ENCODE data around the gene PARP6.

Gene PARP6

DNA sequence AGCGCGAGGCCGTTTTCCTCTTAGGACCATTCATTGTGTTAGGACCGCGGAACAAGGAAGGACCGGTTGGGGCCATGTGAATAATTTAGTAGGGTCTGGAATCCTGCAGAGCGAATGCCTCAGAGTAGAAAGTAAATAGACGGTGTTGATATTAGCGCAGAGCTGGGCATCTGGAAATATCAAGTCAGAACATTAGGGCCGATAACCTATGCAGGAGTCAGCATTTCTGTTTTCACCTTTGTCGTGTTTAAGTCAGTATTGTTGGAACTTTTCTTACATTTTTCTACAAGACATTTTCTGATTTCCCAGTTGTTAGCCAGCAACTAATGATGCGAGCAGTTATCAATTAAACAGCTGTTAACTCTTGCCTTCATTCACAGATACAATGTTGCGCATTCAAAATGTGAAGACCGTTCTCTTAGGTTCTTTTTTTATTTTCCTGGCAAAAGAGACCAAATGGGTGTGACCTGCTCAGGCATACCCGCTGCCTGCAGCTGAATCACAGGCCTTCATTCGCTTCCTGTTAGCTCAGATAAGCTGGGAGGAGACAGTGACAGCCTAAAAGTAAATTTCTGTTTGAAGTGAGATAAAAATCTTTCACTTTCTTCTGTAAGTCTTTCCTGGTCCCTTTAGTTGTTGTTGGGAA lies 40.4 kb downstream of the PARP6 start:
- DNase-seq (ENCODE audit: low read depth in 2 of 2), result peak in 1 of 2 donors; percentile 16

DNA sequence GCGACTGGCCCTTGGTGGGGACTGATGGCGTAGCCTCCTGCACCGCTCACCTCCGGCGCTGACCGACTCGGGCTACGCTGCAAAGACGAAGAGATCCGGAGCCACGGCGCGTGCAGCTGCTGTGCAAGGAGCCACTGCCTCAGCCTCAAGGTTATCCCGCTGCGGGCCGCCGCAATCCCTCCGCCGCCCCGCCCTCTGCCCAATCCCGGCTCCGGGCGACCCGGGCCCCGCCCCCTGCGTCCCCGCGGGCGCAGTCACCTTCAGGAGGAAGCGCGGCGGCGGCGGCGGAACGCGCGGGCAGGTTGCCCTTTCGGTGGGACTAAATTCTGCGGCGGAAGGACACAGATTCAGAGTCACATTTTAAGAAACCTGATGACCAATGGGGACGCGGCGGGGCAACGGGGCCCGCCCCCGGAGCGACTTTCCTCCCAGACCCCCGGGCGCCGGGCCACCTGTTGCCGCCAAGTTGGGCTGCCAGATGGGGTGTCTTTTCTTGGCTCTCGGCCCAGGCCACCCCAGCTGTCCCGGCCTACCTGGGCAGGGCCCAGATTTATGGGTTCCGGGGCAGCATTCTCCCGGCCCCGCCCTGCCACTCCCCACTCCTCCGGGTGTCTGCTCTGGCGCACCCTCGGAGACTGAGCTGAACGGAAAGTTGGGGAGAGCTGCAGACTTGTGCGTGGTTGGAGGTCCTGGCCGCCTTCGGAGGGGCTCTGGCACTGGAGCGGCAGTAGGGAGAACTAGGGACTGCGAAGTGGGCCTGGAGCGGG lies 41.1 kb downstream of the PARP6 start, which contains the start of gene PKM:
PKM (minus strand) TSS at position 125 of the 767 bp plus-strand sequence. CDS start 12,093 bp downstream, outside the sequence.
- peak; percentile 73 to 79 for DNase-seq (ENCODE audit: low read depth in 2 of 2)

DNA sequence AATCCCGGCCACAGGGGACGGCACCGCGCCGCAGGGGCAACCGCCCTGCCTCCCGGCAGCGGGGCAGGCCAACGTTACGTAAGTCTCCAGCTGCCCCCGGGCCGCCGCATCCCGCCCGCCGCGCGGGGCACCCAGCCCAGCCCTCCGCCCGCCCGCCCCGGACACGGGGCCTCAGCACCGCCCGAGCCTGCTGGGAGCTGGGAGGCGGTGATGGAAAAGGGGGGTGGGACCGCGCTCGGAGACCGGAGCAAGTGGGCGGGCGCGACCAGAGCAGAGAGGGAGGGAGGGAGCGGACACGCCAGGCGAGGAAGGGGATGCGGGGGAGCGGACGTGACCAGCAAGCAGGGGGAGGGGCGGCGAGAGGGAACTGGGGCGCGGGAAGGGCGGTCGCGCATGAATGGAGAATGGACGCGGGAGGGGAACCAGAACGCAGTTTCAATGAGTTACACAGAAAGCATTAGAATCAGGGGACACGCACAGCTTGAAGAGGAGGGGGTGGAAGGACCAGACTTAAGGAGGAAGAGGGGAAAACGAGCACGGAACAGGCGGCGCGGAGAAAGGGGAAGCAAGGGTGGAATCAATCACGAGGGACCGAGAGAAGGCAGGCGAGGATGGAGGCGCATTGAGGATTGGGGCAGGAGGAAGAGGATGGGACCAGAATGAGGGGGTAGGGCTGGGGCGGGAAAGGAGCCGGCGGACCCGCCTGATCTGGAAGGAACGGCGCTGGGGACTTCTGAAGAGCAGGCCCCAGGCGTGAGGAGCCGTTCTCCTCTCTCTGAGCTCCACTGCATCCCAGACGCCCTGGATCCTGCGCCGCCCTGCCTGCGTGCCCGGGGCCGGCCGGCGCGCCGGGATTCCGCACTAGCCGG lies 41.9 kb downstream of the PARP6 start:
- peak in 1 of 2 donors; percentile 35 for DNase-seq (ENCODE audit: low read depth in 2 of 2)

DNA sequence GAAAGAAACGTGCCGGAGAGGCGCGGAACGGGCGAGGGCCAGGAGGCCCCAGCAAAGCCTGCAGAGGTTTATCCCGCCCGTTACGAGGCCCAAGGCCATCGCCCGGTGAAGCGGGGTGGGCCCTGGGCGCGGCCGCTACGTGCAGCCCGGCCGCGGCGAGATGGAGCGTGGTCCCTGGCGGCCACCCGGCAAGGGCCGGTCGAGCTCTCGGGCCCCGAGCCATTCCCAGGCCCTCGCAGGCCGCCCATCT lies 42.5 kb downstream of the PARP6 start:
- no peak for DNase-seq (ENCODE audit: low read depth in 2 of 2)

DNA sequence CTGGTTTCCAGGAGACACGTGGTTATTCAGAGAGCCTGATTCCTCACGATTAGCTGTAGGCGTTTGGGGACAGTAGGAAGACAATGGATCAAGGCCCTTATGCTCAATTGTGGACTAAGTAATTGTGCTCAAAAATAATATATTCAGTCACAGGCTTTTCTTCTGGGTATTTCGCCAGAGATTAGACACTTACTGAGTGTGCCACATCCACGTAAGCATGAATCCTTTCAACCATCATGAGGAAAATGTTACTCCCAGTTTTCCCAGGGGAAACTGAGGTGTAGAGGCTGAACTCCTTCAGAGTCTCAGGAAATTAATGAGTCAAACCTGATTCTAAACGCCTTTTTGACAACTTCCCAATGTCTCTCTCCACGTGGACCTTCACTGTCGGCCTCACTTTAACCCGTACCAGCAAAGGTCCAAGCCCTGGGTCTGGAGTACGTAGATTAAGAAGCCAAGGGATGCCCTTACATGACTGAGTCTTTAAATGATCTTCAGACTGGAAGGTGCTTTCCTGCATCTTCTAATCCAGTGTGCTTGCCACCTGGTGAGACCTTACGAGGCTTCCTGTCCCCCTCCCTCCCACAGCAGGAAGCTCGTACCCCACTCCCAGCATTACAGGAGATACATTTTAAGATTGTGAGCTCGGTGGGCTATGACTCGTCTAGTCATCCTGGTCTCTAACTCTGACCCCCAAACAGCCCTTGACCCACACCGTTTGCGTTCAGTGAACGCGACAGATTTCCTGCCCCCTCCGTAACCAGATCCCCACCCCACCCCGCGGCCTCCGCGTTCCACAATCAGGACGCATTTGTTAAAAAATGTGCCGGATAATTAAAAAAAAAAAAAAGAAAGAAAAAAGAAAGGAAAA lies 43.0 kb downstream of the PARP6 start:
- DNase-seq (ENCODE audit: low read depth in 2 of 2), result no peak

DNA sequence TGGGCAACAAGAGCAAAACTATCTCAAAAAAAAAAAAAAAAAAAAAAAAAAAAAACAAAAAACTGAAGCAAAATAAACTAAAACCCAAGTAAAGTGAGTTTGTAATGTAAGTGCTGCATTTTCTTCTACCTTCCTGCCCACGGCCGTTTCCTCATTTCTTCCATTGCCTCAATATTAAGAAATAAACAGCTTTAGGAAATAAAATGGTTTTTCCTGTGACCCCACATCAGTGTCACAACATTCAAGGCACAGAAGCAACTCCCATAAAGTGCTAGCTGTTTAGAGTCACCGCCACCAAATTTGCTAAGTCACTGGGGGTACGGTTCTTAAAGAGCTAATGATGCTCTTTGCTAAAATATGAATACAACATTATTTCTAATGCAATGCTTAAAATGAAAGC lies 44.6 kb downstream of the PARP6 start:
- no peak for DNase-seq (ENCODE audit: low read depth in 2 of 2)

DNA sequence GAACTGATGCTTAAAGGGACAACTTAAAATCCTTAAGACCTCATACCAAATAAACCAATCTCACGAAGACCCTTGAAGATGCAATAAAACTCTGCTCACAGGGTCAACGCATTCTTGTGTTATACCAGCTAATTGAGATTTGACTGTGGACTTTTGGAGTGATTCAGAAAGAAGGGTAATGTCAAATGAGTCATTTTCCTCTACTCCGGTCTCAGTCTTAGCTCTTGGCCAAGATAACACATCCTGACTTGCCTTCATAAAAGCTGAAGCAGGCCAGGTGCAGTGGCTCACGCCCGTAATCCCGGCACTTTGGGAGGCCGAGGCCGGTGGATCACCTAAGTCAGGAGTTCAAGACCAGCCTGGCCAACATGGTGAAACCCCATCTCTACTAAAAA lies 45.2 kb downstream of the PARP6 start:
- no peak for DNase-seq (ENCODE audit: low read depth in 2 of 2)

DNA sequence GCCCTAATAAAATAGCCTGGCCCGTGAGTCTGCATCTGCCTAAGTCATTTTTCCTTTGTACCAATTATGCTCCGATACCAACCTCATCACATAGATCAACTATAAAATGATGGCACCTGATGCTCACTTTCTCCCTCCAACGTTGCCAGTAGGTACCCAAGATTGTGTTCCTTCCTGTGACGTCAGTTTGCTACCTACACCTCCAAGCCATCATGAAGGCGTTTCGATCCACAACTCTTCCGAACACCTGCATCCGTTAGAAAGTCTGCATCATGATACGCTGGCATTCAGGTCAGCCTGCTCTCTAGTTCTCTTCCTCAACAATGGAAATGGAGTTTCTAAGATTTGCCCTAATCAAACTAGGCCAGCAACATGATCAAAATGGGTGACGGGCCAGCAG lies 49.1 kb downstream of the PARP6 start:
- no peak for DNase-seq (ENCODE audit: low read depth in 2 of 2)

DNA sequence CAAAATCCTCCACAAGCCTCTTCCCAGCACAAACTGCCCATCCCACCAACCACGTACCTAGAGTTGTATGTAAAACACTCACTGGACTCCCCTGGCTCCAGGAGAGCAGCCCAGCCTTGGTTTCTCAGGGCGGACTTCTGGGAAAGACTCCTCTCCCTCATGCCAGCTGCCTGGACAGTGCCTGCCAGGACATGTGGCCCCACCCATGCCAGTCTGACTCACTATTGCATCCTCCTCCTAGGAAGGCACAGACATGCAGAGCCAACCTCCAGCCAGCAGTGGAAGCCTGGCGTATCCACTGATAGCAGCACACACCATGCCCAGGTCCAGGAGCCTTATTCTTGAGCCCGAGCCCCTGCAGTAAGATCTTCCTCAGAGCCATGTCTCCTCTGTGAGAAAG lies 50.0 kb downstream of the PARP6 start:
- DNase-seq (ENCODE audit: low read depth in 2 of 2), result no peak

DNA sequence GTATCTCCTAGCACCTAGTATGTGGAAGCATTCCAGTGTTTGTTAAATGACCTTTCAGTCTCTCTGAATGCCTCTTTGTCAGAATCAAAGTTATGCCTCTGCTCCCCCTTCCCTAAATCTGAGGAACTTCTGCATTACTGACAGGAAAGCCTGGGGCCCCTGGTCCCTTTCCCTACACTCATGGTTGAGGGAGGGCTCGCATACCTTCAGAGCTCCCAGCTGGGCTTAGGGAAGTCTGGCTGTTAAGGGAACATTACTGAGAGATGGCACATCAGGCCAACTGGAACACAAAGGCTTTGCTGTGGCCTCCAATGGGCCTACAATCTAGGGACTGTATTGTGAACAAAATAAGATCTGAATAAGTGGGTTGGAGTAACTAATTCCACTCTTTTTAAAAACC lies 51.7 kb downstream of the PARP6 start:
- no peak for DNase-seq (ENCODE audit: low read depth in 2 of 2)

DNA sequence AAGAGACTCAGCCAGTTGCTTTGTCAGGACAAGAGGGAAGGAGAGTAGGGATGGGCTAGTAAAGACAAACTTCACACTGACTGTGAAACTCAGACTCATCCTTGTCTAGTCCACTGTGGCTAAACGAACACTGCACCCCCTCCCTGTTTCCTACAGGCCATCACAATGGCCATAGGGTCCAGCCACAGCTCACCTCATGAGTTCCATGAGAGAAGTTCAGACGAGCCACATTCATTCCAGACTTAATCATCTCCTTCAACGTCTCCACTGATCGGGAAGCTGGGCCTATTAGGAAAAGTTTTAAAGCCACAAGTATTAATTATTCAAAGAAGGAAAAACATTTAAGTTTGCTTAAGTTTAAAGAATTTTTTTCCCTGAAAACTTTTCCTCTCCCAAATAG lies 55.1 kb downstream of the PARP6 start:
- no peak for DNase-seq (ENCODE audit: low read depth in 2 of 2)

DNA sequence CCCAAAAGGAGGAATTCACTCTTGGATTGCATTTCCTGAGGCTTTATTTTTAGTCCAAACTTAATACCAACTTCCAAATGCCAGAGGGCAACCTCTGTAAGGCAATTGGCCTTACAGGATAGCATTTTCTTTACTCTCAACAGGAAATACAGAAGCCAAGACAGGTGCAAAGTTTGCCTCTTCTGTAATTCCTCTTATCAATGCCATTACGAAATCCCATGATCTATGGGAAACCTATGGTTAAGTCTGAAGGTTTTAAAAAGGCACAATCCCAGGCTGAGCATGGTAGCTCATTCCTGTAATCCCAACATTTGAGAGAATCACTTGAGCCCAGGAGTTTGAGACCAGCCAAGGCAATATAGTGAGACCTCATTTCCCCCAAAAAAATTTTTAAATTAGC lies 56.3 kb downstream of the PARP6 start:
- DNase-seq (ENCODE audit: low read depth in 2 of 2), result no peak

DNA sequence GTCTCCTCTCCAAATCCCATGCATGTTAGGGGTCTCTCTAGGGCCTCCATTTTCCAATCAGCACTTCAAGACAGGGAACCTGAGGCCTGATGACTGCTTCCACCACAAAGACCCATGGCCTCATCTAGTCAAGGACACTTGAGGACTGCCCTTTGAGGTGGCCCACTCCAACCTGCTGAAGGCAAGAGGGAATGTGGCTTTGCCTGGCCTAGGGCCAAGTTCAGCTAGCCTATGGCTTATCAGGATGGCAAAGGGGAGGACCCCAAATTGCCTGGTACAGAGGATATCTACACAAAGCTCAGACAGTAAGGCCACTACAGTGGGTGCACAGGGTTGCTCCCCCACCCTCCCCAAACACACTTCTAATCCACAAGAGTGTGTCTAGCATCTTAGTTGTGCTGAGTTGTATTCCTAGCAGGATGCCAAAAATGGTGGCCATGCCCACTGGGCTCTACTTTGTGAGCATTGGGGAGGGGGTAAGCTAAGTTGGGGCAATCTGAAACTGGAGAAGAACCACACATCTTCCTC lies 64.7 kb downstream of the PARP6 start:
- no peak for DNase-seq (ENCODE audit: low read depth in 2 of 2)

DNA sequence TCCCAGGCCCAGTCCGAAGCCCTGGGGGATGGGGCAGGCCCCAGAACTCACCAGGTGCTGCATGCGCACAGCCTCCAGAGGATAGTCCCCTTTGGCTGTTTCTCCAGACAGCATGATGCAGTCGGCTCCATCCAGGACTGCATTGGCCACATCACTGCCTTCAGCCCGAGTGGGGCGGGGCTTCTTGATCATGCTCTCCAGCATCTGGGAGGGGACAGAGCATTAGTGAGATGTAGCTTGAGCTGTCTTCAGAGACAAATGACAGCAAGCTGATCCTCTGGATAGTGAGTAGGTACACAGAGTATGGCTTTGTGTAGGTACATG lies 65.7 kb downstream of the PARP6 start:
- DNase-seq (ENCODE audit: low read depth in 2 of 2), result no peak

DNA sequence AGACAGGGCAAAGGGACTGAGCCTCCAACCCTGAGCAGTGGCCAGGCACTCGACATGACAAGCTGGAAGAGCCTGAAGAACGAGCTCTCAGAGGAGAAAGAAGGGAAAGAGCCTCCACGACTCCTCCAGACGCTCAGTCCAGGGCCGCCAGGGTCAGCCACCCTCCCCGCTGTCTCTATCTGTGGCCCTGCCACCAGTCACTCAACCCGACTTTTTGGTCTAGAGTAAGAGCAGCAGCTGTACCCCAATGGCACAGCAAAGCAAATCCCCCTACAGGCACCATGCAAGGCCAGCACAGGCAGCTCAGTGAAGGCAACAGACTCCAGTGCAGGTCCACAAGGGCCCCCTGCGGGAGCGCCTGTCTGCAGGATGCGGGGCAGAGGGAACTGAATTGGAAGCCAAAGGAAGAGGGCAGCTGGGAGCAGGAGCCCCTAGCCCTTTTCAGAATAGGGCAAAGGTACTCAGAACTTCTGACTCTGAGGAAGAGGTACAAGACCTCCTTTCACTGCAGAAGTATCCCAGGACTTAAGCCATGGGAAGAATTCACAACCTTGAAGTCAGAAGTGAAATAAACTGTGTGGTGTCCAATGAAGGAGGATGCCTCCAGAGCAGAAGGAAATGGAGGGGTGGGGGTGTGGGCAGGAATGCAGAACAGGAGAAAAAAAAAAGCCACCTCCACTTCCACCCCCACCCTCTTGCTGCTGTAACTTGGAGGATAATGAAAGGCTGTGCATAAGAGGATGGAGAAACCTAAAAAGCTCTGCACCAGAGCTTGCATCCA lies 66.3 kb downstream of the PARP6 start:
- DNase-seq (ENCODE audit: low read depth in 2 of 2), result no peak

DNA sequence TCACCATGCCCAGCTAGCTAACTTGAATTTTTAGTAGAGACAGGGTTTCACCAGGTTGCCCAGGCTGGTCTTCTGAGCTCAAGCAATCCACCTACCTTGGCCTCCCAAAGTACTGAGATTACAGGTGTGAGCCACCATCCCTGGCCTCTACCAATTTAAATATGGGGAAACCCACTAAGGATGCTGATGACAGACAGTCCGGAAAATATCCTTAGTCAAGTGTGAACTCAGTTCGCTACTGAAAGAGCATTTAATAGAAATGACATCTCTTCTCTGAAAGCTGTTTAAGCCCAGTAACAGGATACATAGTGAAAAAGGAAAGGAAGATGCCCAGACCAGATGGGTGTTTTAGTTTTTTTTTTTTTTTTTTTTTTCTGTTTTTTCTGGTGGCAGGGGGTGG lies 67.1 kb downstream of the PARP6 start:
- no peak for DNase-seq (ENCODE audit: low read depth in 2 of 2)

DNA sequence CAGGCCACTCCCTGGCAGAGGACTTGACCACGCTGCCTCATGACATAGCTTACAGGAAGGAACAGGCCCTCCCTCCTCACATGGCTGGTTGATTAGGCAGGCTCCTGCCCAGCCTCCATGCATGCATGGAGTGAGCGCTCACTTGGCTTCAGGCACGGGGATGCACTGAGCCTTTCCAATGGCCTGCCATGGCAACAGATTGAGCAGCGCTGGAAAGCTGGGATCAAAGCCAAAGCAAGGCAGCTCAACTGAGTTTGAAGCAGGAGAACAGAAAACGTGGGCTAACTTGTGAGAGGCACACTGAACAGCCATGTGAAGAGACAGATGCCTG lies 68.9 kb downstream of the PARP6 start:
- no peak for DNase-seq (ENCODE audit: low read depth in 2 of 2)

DNA sequence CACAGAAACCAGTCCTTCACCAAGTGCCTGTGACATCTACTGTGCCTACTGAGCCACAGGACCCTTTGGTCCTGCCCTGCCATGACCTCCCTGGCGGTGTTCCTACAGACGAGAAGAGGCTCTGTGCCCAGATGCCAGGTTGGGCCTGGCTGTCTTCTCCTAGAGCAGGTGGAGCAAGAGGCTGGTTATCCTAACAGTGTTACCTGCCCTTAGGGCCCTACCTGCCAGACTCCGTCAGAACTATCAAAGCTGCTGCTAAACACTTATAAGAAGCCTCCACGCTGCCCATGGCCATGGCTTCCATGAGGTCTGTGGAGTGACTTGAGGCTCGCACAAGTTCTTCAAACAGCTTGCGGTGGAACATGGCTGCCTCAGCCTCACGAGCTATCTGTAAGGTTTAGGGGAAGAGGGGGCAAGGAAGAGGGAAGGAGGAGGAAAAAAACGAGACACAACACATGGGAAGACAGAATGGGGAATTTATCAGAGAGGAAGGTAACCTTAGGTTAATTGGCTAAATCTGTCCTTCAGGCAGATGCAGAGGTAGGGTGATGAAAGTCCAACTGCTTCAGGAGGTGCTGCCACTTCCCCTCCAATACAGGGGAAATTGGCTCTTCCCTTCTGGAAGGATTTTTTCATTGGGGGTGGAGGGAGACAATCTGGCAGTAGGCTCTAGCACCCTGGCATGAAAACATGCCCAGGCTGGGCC lies 69.4 kb downstream of the PARP6 start:
- DNase-seq (ENCODE audit: low read depth in 2 of 2), result no peak

DNA sequence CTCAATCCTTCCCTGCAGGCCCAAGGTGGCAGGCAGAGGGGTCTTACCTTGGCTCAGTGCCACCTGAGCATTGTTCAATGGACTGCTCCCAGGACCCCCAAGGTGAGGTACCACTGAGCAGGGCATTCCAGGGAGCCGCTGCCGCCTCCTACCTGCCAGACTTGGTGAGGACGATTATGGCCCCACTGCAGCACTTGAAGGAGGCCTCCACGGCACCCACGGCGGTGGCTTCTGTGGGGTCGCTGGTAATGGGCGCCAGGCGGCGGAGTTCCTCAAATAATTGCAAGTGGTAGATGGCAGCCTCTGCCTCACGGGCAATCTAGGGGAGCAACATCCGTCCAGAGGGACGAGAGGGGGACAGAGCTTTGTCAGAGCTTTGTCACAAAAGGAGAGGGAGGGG lies 70.1 kb downstream of the PARP6 start:
- DNase-seq (ENCODE audit: low read depth in 2 of 2), result no peak

DNA sequence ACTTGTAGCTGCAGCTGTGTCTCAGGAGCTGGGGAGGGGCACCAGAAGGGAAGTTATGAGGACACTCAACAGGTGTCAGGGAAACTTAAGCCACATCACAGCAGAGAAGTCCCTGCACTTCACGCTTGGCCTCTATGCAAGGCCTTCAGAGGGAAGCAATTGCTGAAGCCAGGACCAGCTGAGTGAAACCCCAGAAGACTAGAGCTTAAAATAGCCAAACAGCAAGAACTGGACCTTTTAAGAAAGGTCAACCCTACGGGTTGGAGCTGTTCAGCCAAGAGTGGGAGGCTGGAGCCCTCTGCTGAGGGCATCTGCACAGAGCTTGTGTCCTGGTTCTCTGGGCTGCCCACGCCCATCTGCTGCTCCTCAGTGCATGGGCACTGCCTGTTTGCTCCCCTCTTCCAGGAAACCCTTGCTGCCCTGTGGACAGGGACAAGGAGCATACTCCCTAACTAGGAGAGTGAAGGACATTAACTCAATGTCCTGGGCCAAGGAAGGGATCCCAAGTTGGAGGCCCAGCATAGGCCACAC lies 70.9 kb downstream of the PARP6 start:
- no peak for DNase-seq (ENCODE audit: low read depth in 2 of 2)

Data from stimulated activated CD8-positive, alpha-beta memory T cell treated with anti-CD3 and anti-CD28 coated beads, Interleukin-7, amount 100 ng/mL, for 1 hour (primary cell).